OCI-LY3 (cell line): ENCODE results near the gene TRMT61A.

Experiments
- EZH2phosphoT487 ChIP-seq: fragments of 200-600 bp; shearing (Covaris generic); IDR thresholded peaks from 2 replicates; pipeline ENCODE4 v1.6.1; 2018; ENCODE audit warnings: antibody characterized with exemption, mixed run types, low read depth
- TF ChIP-seq, protein P1 (sequence below): fragments of 200-600, 300-600 bp; sonication (generic); IDR thresholded peaks from 2 replicates; pipeline ENCODE4 v1.5.1; 2014; ENCODE audit warnings: antibody characterized with exemption, low read length, low read depth

DNA sequence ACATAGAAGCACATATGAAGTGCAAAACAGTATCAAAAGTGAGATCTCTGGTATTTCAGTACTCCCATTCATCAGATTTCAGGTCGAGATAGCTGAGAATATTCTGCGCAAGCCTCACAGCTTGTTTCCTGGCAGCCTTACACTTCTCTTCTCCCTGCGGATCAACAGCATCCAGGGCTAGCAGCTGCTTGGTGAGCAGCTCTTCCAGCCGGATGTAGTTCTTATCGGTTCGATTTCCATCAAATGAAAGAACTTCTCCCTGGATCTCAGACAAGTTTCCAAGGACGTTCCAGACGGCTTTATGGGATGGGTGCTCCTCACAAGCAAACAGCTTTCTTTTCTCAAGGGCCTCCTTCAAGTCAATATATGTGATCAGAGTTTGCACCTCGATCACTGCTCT lies 30.8 kb downstream of the TRMT61A start:
- TF ChIP-seq, protein P1, sequence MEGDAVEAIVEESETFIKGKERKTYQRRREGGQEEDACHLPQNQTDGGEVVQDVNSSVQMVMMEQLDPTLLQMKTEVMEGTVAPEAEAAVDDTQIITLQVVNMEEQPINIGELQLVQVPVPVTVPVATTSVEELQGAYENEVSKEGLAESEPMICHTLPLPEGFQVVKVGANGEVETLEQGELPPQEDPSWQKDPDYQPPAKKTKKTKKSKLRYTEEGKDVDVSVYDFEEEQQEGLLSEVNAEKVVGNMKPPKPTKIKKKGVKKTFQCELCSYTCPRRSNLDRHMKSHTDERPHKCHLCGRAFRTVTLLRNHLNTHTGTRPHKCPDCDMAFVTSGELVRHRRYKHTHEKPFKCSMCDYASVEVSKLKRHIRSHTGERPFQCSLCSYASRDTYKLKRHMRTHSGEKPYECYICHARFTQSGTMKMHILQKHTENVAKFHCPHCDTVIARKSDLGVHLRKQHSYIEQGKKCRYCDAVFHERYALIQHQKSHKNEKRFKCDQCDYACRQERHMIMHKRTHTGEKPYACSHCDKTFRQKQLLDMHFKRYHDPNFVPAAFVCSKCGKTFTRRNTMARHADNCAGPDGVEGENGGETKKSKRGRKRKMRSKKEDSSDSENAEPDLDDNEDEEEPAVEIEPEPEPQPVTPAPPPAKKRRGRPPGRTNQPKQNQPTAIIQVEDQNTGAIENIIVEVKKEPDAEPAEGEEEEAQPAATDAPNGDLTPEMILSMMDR: no peak
- no peak for TF ChIP-seq EZH2phosphoT487
